ENCODE measurements around the gene WDR81.
A peak's percentile ranks its signal among the peaks of the same experiment; 100 is the strongest.
"Not testable (repeated sequence)": the region's sequence is repeated elsewhere in the genome, so short reads cannot be mapped to it uniquely, and the experiment has no call there.

WDR81 gene

GRCh38 chr17:1724351-1724868 is at the start of gene WDR81:
Gene WDR81 (plus strand): TSS chr17:1724704. CDS start chr17:1724960, 256 bp downstream.
- no peak for DNase-seq

GRCh38 chr17:1676401-1676800 is 48.1 kb upstream of the WDR81 start:
- no peak for DNase-seq

GRCh38 chr17:1683459-1683858 is 41.0 kb upstream of the WDR81 start:
- no peak for DNase-seq

GRCh38 chr17:1684378-1685189 is 39.9 kb upstream of the WDR81 start, which contains the start of gene PRPF8:
Gene PRPF8 (minus strand): TSS chr17:1684867. CDS start chr17:1684571, 296 bp downstream.
- peak; percentile 87 for DNase-seq

- DNase-seq: no peak
These were observed 38.4 kb upstream of the WDR81 start for GRCh38 chr17:1686086-1686485.

- DNase-seq: not testable (repeated sequence)
These were observed 36.1 kb upstream of the WDR81 start for GRCh38 chr17:1688405-1688804.

GRCh38 chr17:1690544-1691221 is 33.8 kb upstream of the WDR81 start:
- DNase-seq: no peak

- DNase-seq: no peak
These were observed 31.2 kb upstream of the WDR81 start for GRCh38 chr17:1693339-1693738.

GRCh38 chr17:1695365-1695764 is 29.1 kb upstream of the WDR81 start:
- no peak for DNase-seq

GRCh38 chr17:1697681-1698080 is 26.8 kb upstream of the WDR81 start:
- DNase-seq: no peak

GRCh38 chr17:1699891-1700290 is 24.6 kb upstream of the WDR81 start:
- not testable (repeated sequence) for DNase-seq

GRCh38 chr17:1703063-1703462 is 21.4 kb upstream of the WDR81 start:
- DNase-seq: no peak

- no peak for DNase-seq
These were observed 19.5 kb upstream of the WDR81 start for GRCh38 chr17:1705004-1705403.

GRCh38 chr17:1707107-1707506 is 17.4 kb upstream of the WDR81 start:
- DNase-seq: no peak

- DNase-seq: not testable (repeated sequence)
These were observed 15.6 kb upstream of the WDR81 start for GRCh38 chr17:1708791-1709346.

- no peak for DNase-seq
These were observed 15.0 kb upstream of the WDR81 start for GRCh38 chr17:1709403-1709951.

GRCh38 chr17:1709971-1710806 is 14.3 kb upstream of the WDR81 start, which contains the start of gene TLCD2:
Gene TLCD2 (minus strand): TSS chr17:1710377. CDS start chr17:1710242, 135 bp downstream.
- no peak for DNase-seq

GRCh38 chr17:1710807-1711553 is 13.5 kb upstream of the WDR81 start:
- DNase-seq: no peak

- no peak for DNase-seq
These were observed 12.7 kb upstream of the WDR81 start for GRCh38 chr17:1711804-1712203.

GRCh38 chr17:1712271-1712670 is 12.2 kb upstream of the WDR81 start:
- no peak for DNase-seq

- DNase-seq: no peak
These were observed 11.2 kb upstream of the WDR81 start for GRCh38 chr17:1713160-1713877.
